T-helper 1 cell treated with Interleukin-12 subunit alpha and Interleukin-12 subunit beta and Interleukin-4 antibody, amounts not matched to agents 30 μg/mL and 1 μg/mL, for 36 hours (primary cell): ENCODE data around the gene DOCK1.

Experiments
- H3K27ac Mint-ChIP-seq: one replicate; pipeline ENCODE4 v1.8.0; 2021; ENCODE audit warnings: mild to moderate bottlenecking, mixed read lengths
- H3K27me3 Mint-ChIP-seq: one replicate; pipeline ENCODE4 v1.8.0; 2021; ENCODE audit warnings: low read depth, mixed read lengths
- H3K36me3 Mint-ChIP-seq: one replicate; pipeline ENCODE4 v1.8.0; 2021; ENCODE audit warnings: low read depth, mixed read lengths
- H3K4me1 Mint-ChIP-seq: one replicate; pipeline ENCODE4 v1.8.0; 2021; ENCODE audit warnings: low read depth, mixed read lengths
- H3K4me3 Mint-ChIP-seq: one replicate; pipeline ENCODE4 v1.8.0; 2021; ENCODE audit warnings: mild to moderate bottlenecking, moderate library complexity, mixed read lengths
- H3K9me3 Mint-ChIP-seq: one replicate; pipeline ENCODE4 v1.8.0; 2021; ENCODE audit warnings: mixed read lengths

DOCK1 gene

GRCh38 chr10:127133672-127134500 lies 228.7 kb downstream of the DOCK1 start:
- H3K9me3 Mint-ChIP-seq = no peaks in the 10 kb centered on the region

GRCh38 chr10:127135844-127136577 lies 230.8 kb downstream of the DOCK1 start:
- H3K27ac Mint-ChIP-seq = no peak overlapping the region
- H3K4me1 Mint-ChIP-seq = no peaks in the 10 kb centered on the region
- no peaks in the 10 kb centered on the region for H3K9me3 Mint-ChIP-seq
- H3K4me3 Mint-ChIP-seq = no peak overlapping the region
- H3K27me3 Mint-ChIP-seq = no peaks in the 10 kb centered on the region
- H3K36me3 Mint-ChIP-seq = no peaks in the 10 kb centered on the region

More at GRCh38 chr10:127133672-127134500, 228.7 kb downstream of the DOCK1 start:
- H3K36me3 Mint-ChIP-seq = no peaks in the 10 kb centered on the region
- H3K27me3 Mint-ChIP-seq = no peaks in the 10 kb centered on the region
- H3K4me3 Mint-ChIP-seq = no peak overlapping the region
- no peaks in the 10 kb centered on the region for H3K4me1 Mint-ChIP-seq
- no peak overlapping the region for H3K27ac Mint-ChIP-seq

- H3K9me3 Mint-ChIP-seq = no peaks in the 10 kb centered on the region
- no peak overlapping the region for H3K27ac Mint-ChIP-seq
- H3K36me3 Mint-ChIP-seq = no peaks in the 10 kb centered on the region
- H3K4me3 Mint-ChIP-seq = no peak overlapping the region
- no peaks in the 10 kb centered on the region for H3K4me1 Mint-ChIP-seq
- H3K27me3 Mint-ChIP-seq = no peaks in the 10 kb centered on the region
These were observed 232.2 kb downstream of the DOCK1 start for GRCh38 chr10:127137391-127137790.

- H3K27me3 Mint-ChIP-seq = peaks cover 4% of the 10 kb centered on the region
- no peaks in the 10 kb centered on the region for H3K4me1 Mint-ChIP-seq
- H3K9me3 Mint-ChIP-seq = no peaks in the 10 kb centered on the region
- no peak overlapping the region for H3K4me3 Mint-ChIP-seq
- no peak overlapping the region for H3K27ac Mint-ChIP-seq
- no peaks in the 10 kb centered on the region for H3K36me3 Mint-ChIP-seq
These were observed 236.9 kb downstream of the DOCK1 start for GRCh38 chr10:127142136-127142535.

- Mint-ChIP-seq H3K9me3 (no peaks in the 10 kb centered on the region), H3K4me3 (no peak overlapping the region), H3K27ac (no peak overlapping the region), H3K4me1 (no peaks in the 10 kb centered on the region), H3K27me3 (peaks cover 4% of the 10 kb centered on the region), H3K36me3 (no peaks in the 10 kb centered on the region)
These were observed 237.6 kb downstream of the DOCK1 start for GRCh38 chr10:127142856-127143255.

- peaks cover 5% of the 10 kb centered on the region for H3K4me1 Mint-ChIP-seq
- H3K4me3 Mint-ChIP-seq = no peak overlapping the region
- peaks cover 4% of the 10 kb centered on the region for H3K27me3 Mint-ChIP-seq
- H3K27ac Mint-ChIP-seq = no peak overlapping the region
- no peaks in the 10 kb centered on the region for H3K36me3 Mint-ChIP-seq
- peaks cover 6% of the 10 kb centered on the region for H3K9me3 Mint-ChIP-seq
These were observed 239.9 kb downstream of the DOCK1 start for GRCh38 chr10:127145173-127145572.

- Mint-ChIP-seq H3K4me3 (no peak overlapping the region), H3K27me3 (peaks cover 4% of the 10 kb centered on the region), H3K27ac (no peak overlapping the region), H3K4me1 (peaks cover 5% of the 10 kb centered on the region), H3K9me3 (peaks cover 6% of the 10 kb centered on the region), H3K36me3 (no peaks in the 10 kb centered on the region)
These were observed 241.4 kb downstream of the DOCK1 start for GRCh38 chr10:127146661-127147060.

- Mint-ChIP-seq H3K27ac (no peak overlapping the region), H3K27me3 (peaks cover 4% of the 10 kb centered on the region), H3K9me3 (peaks cover 6% of the 10 kb centered on the region), H3K4me3 (no peak overlapping the region), H3K36me3 (no peaks in the 10 kb centered on the region), H3K4me1 (peaks cover 5% of the 10 kb centered on the region)
These were observed 243.1 kb downstream of the DOCK1 start for GRCh38 chr10:127148066-127148932.

GRCh38 chr10:127148933-127149220 lies 243.6 kb downstream of the DOCK1 start:
- Mint-ChIP-seq H3K27me3 (peaks cover 4% of the 10 kb centered on the region), H3K9me3 (peaks cover 6% of the 10 kb centered on the region), H3K4me3 (no peak overlapping the region), H3K36me3 (no peaks in the 10 kb centered on the region), H3K27ac (no peak overlapping the region), H3K4me1 (peaks cover 5% of the 10 kb centered on the region)

GRCh38 chr10:127149501-127150081 lies 244.4 kb downstream of the DOCK1 start:
- Mint-ChIP-seq H3K27me3 (peaks cover 4% of the 10 kb centered on the region), H3K36me3 (no peaks in the 10 kb centered on the region), H3K4me3 (no peak overlapping the region), H3K4me1 (peaks cover 5% of the 10 kb centered on the region), H3K9me3 (peaks cover 6% of the 10 kb centered on the region), H3K27ac (no peak overlapping the region)

- H3K27me3 Mint-ChIP-seq = peaks cover under 1% of the 10 kb centered on the region
- H3K36me3 Mint-ChIP-seq = no peaks in the 10 kb centered on the region
- peaks cover 6% of the 10 kb centered on the region for H3K9me3 Mint-ChIP-seq
- H3K4me1 Mint-ChIP-seq = peaks cover 5% of the 10 kb centered on the region
- H3K4me3 Mint-ChIP-seq = no peak overlapping the region
- no peak overlapping the region for H3K27ac Mint-ChIP-seq
These were observed 244.9 kb downstream of the DOCK1 start for GRCh38 chr10:127150136-127150535.

- no peak overlapping the region for H3K4me3 Mint-ChIP-seq
- H3K9me3 Mint-ChIP-seq = peaks cover 6% of the 10 kb centered on the region
- H3K4me1 Mint-ChIP-seq = peaks cover 5% of the 10 kb centered on the region
- no peak overlapping the region for H3K27ac Mint-ChIP-seq
- no peaks in the 10 kb centered on the region for H3K36me3 Mint-ChIP-seq
- no peaks in the 10 kb centered on the region for H3K27me3 Mint-ChIP-seq
These were observed 246.3 kb downstream of the DOCK1 start for GRCh38 chr10:127151541-127151940.

- H3K4me1 Mint-ChIP-seq = peaks cover 5% of the 10 kb centered on the region
- H3K27me3 Mint-ChIP-seq = no peaks in the 10 kb centered on the region
- H3K36me3 Mint-ChIP-seq = no peaks in the 10 kb centered on the region
- H3K4me3 Mint-ChIP-seq = no peak overlapping the region
- H3K9me3 Mint-ChIP-seq = peaks cover 6% of the 10 kb centered on the region
- no peak overlapping the region for H3K27ac Mint-ChIP-seq
These were observed 246.9 kb downstream of the DOCK1 start for GRCh38 chr10:127151981-127152699.

- Mint-ChIP-seq H3K9me3 (peaks cover 3% of the 10 kb centered on the region), H3K4me3 (no peak overlapping the region), H3K36me3 (no peaks in the 10 kb centered on the region), H3K27ac (no peak overlapping the region), H3K4me1 (peaks cover 3% of the 10 kb centered on the region), H3K27me3 (no peaks in the 10 kb centered on the region)
These were observed 248.0 kb downstream of the DOCK1 start for GRCh38 chr10:127153181-127153580.
